Heart right ventricle (tissue), 16 donors: ENCODE measurements around the gene RETREG2. TPM values are rescaled to one million over a fixed set of nuclear protein-coding genes. Genes with fewer than 3 reads are reported as not detected.

Experiments used
- ATAC-seq, 8 donors: fragments of 200-7000 bp; cut with Tn5 transposase; one replicate each; pipeline ENCODE4 v1.9.1; 2020; ENCODE audit warnings: mild to moderate bottlenecking in 8 of 8, moderate library complexity in 8 of 8, moderate number of reproducible peaks in 1 of 8
- DNase-seq, 2 donors: peaks; one replicate each; pipeline ENCODE4 v3.0.0-alpha.2; 2020
- H3K27ac ChIP-seq, 10 donors: fragments of 200-600 bp; sonication (generic) in 2 of 10; one replicate each; pipeline versions ENCODE4 v1.5.0 to v1.8.0; 2020 to 2022; ENCODE audit warnings: mild to moderate bottlenecking in 3 of 10
- H3K27me3 ChIP-seq, 7 donors: fragments of 200-600 bp; one replicate each; pipeline ENCODE4 v1.8.0; 2021 to 2022; ENCODE audit warnings: mild to moderate bottlenecking in 2 of 7
- H3K36me3 ChIP-seq, 9 donors: fragments of 200-600 bp; sonication (generic) in 1 of 9; one replicate each; pipeline versions ENCODE4 v1.5.0 to v1.8.0; 2020 to 2022; ENCODE audit warnings: mild to moderate bottlenecking in 2 of 9
- H3K4me1 ChIP-seq, 9 donors: fragments of 200-600 bp; sonication (generic) in 1 of 9; one replicate each; pipeline versions ENCODE4 v1.5.0 to v1.8.0; 2020 to 2022; ENCODE audit warnings: mild to moderate bottlenecking in 4 of 9
- H3K4me3 ChIP-seq, 10 donors: fragments of 200-600 bp; sonication (generic) in 2 of 10; one replicate each; pipeline versions ENCODE4 v1.5.0 to v1.8.0; 2020 to 2022; ENCODE audit warnings: mild to moderate bottlenecking in 7 of 10, moderate library complexity in 2 of 10
- H3K9me3 ChIP-seq, 11 donors: fragments of 200-600 bp in 10 of 11; sonication (generic) in 2 of 11; one replicate each; pipeline versions ENCODE4 v1.5.0 to v1.8.0; 2013 to 2022; ENCODE audit warnings: mild to moderate bottlenecking in 2 of 11, control low read depth in 1 of 11, moderate library complexity in 1 of 11
- WGBS, 2 donors: extraction: QIAGEN DNeasy Blood & Tissue Kit; methylation state at CpG; one replicate each; pipeline ENCODE4 v1.1.7; 2013; ENCODE audit warnings: inconsistent platforms in 1 of 2; 5-methylcytosine and 5-hydroxymethylcytosine counted together
- intact Hi-C, 10 donors: fragments of 100-400 bp; cut with DNase I; formaldehyde crosslinking; loops; one replicate each; pipeline versions ENCODE4 v1.11.1 to v1.14.2; 2022
- polyA plus RNA-seq, 2 donors: library from polyadenylated mRNA; stranded (reverse); fragments of 200-250 nt; gene quantifications; one replicate each; pipeline ENCODE4 v1.2.3, GENCODE V29; 2013
- total RNA-seq, 10 donors: library from RNA; stranded (reverse); fragmentation: NEBNext Ultra II Directional in 3 of 10; extraction: Animal tissue kit (Norgen Biotek cat#: 25700) in 3 of 10; gene quantifications; one replicate each; pipeline versions ENCODE4 v1.2.1 to v1.2.4, GENCODE V29; 2021 to 2023
- TF ChIP-seq, protein P1 (sequence below), 9 donors: fragments of 200-600 bp; sonication (generic) in 2 of 9; IDR thresholded peaks; one replicate each; pipeline versions ENCODE4 v1.5.0 to v1.8.0; 2021 to 2022; ENCODE audit warnings: antibody characterized with exemption in 9 of 9, mild to moderate bottlenecking in 5 of 9, moderate library complexity in 1 of 9
- donor health status: Arrhythmogenic right ventricular cardiomyopathy.
- donor health status: ischemic (EF 13 %, LVEDD 7.1; RV severe dilation, severe dysfunction).
- donor health status: healthy with polysubstance abuse.
- donor health status: DM: no; HTN: yes; CAD: no.
- donor health status: DM: no; HTN: no; CAD: no.
- donor health status: ischemic (EF 25% LVEDD 6.9; RV normal size, moderate dysfunction).
- donor health status: ischemic (EF 25% LVEDD 5.7; RV mildly dilated, moderate dysfunction).
- donor health status: healthy.
- donor health status: DM: yes; HTN: yes; CAD: no.
- donor health status: Ischemic cardiomyopathy.
- donor health status: ischemic (EF 35%, LVEDD 5.7; RV mildly dilated, moderate dysfunction).
- donor health status: nonischemic (EF 11% LVEDD 7.7; RV severe dilation, severe dysfunction).
- donor health status: DM: yes; HTN: yes; CAD: no.
- donor health status: PGD.
- donor health status: ischemic (EF 29% LVEDD 5.4; RV normal size, mild dysfunction).
- donor health status: nonischemic (EF 23%, LVEDD 6.1; RV moderate dilation, normal function).

The RETREG2 gene
- total and polyA plus RNA-seq, 12 donors: 11.3 to 47.3 (median 30.6) TPM

GRCh38 chr2:219158025-219158424 lies 20.1 kb upstream of the RETREG2 start:
- Histone ChIP-seq H3K9me3 (no peaks in the 10 kb centered on the region), H3K27ac (no peak overlapping the region), H3K27me3 (no peaks in the 10 kb centered on the region), H3K4me3 (no peak overlapping the region), H3K36me3 (peaks cover 0 to 45% (median 15%) of the 10 kb centered on the region in 9 donors), H3K4me1 (peaks cover 0 to 19% (median 11%) of the 10 kb centered on the region in 9 donors)
- DNase-seq: no peak
- ATAC-seq: no peak
- TF ChIP-seq, protein P1, sequence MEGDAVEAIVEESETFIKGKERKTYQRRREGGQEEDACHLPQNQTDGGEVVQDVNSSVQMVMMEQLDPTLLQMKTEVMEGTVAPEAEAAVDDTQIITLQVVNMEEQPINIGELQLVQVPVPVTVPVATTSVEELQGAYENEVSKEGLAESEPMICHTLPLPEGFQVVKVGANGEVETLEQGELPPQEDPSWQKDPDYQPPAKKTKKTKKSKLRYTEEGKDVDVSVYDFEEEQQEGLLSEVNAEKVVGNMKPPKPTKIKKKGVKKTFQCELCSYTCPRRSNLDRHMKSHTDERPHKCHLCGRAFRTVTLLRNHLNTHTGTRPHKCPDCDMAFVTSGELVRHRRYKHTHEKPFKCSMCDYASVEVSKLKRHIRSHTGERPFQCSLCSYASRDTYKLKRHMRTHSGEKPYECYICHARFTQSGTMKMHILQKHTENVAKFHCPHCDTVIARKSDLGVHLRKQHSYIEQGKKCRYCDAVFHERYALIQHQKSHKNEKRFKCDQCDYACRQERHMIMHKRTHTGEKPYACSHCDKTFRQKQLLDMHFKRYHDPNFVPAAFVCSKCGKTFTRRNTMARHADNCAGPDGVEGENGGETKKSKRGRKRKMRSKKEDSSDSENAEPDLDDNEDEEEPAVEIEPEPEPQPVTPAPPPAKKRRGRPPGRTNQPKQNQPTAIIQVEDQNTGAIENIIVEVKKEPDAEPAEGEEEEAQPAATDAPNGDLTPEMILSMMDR (IDR thresholded peaks at IDR 0.05): no peak
- 94 to 96% methylated on average over 4 of the region's 4 CpGs for WGBS, 2 donors
- intact Hi-C loops: loop anchor here in 6 of 10 donors (2.0 to 10.0 kb wide), 6 partner anchors 101 to 303 kb away; partner anchors contain the start of genes WNT6 (in 2 of the 6) and CRYBA2 (in 1 of the 6)

DNA sequence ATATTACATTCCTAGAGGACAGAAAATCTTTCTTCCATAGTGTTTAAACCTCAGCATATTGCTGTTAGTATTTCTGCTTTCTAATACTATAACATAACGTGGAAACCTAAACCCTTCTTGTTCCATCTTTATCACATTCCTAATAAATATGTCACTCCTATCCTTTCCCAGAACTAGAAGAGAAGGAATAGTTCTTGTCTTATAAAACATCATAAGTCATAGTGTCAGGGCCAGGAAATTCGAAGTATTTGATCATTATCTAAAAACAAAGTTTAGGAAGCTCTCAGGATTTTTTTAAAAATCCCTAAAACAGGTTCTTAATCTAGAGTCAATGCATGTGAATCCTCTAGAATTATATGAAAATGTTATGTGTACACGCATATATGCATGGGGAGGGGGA lies 19.5 kb upstream of the RETREG2 start:
- Histone ChIP-seq H3K27ac (no peak overlapping the region), H3K4me3 (no peak overlapping the region), H3K36me3 (peaks cover 0 to 40% (median 15%) of the 10 kb centered on the region in 9 donors), H3K4me1 (peaks cover 0 to 19% (median 11%) of the 10 kb centered on the region in 9 donors), H3K27me3 (no peaks in the 10 kb centered on the region), H3K9me3 (no peaks in the 10 kb centered on the region)
- DNase-seq: no peak
- intact Hi-C loops: loop anchor here in 6 of 10 donors (2.0 to 10.0 kb wide), 6 partner anchors 101 to 304 kb away; partner anchors contain the start of genes WNT6 (in 2 of the 6) and CRYBA2 (in 1 of the 6)
- TF ChIP-seq, protein P1 (IDR thresholded peaks at IDR 0.05): no peak
- ATAC-seq: no peak
- WGBS, 2 donors: 90 to 94% methylated on average over 3 of the region's 3 CpGs

GRCh38 chr2:219159771-219160185 lies 18.3 kb upstream of the RETREG2 start:
- TF ChIP-seq, protein P1 (IDR thresholded peaks at IDR 0.05): no peak
- H3K27me3 ChIP-seq: no peaks in the 10 kb centered on the region
- intact Hi-C loops: loop anchor here in 9 of 10 donors (1.0 to 10.0 kb wide), 17 partner anchors 17 to 305 kb away; partner anchors contain the start of genes CNPPD1 (in 2 of the 9), WNT6 (in 2 of the 9), ZFAND2B (in 2 of the 9) and ABCB6 (in 1 of the 9)
- H3K4me3 ChIP-seq: peak overlapping the region in 9 of 10 donors; percentile 48 to 74 (median 65)
- WGBS, 2 donors: 8% methylated on average over 18 of the region's 18 CpGs
- H3K36me3 ChIP-seq: peaks cover 0 to 29% (median 15%) of the 10 kb centered on the region in 9 donors
- H3K27ac ChIP-seq: peak overlapping the region in 9 of 10 donors; percentile 85 to 94 (median 92)
- H3K9me3 ChIP-seq: no peaks in the 10 kb centered on the region
- ATAC-seq (no peak), DNase-seq (no peak)
- H3K4me1 ChIP-seq: peaks cover 0 to 19% (median 11%) of the 10 kb centered on the region in 9 donors

- Histone ChIP-seq H3K4me3 (peak within 1 kb of the TSS; percentile 40 to 74 (median 62)), H3K9me3 (no peaks in the 10 kb centered on the region), H3K27ac (peak within 1 kb of the TSS; percentile 80 to 94 (median 92)), H3K27me3 (no peaks in the 10 kb centered on the region), H3K36me3 (peaks cover 0 to 26% (median 15%) of the 10 kb centered on the region in 9 donors), H3K4me1 (peaks cover 0 to 19% (median 11%) of the 10 kb centered on the region in 9 donors)
- WGBS, 2 donors: 0% methylated on average over 63 to 70 of the region's 70 CpGs
- TF ChIP-seq, protein P1 (IDR thresholded peaks at IDR 0.05): peak; percentile 99 to 100 (median 99)
- ATAC-seq (peak; percentile 96 to 98 (median 97)), DNase-seq (peak; percentile 97 to 98)
- intact Hi-C loops: loop anchor here in 8 of 10 donors (1.0 to 10.0 kb wide), 12 partner anchors 16 to 224 kb away; partner anchors contain the start of genes CNPPD1 (in 2 of the 8), ZFAND2B (in 2 of the 8), ABCB6 (in 1 of the 8) and DNAJB2 (in 1 of the 8)
Measured at GRCh38 chr2:219160186-219161017, 17.7 kb upstream of the RETREG2 start, which contains the start of gene NHEJ1. Gene NHEJ1, minus strand, starts transcription at chr2:219160815. Its CDS starts 2,453 bp downstream, at chr2:219158362.
